Thyroid gland (tissue), 4 donors: ENCODE results near the gene RAB43.

ENCODE experiments used
- CTCF ChIP-seq, 6 experiments: fragments of 200-600 bp in 3 of 6; fragments of 450-650 bp in 3 of 6; sonication (generic) in 3 of 6; IDR thresholded peaks; one replicate each; pipeline ENCODE4 v1.5.1; 2016 to 2019; ENCODE audit warnings: antibody characterized with exemption in 6 of 6, mild to moderate bottlenecking in 2 of 6, inconsistent platforms in 1 of 6, moderate library complexity in 1 of 6
- POLR2A ChIP-seq, 2 donors: fragments of 450-650 bp; IDR thresholded peaks; one replicate each; pipeline ENCODE4 v1.6.1; 2017; ENCODE audit warnings: antibody characterized with exemption in 2 of 2, mild to moderate bottlenecking in 2 of 2, moderate library complexity in 1 of 2

GRCh38 chr3:129126726-129127280 is 5.2 kb upstream of the RAB43 start:
- TF ChIP-seq CTCF (IDR thresholded peaks at IDR 0.05) (no peak), POLR2A (IDR thresholded peaks at IDR 0.05) (no peak)
